GM12875 (cell line): ENCODE measurements around the gene CLDND2.

Source experiments
- H3K4me3 ChIP-seq: one replicate; pipeline ENCODE4 v1.5.1; 2011; ENCODE audit warnings: low read depth, low read length, control low read depth
- CTCF ChIP-seq: IDR thresholded peaks from 2 replicates; pipeline ENCODE4 v1.5.1; 2011; ENCODE audit warnings: low read depth, mild to moderate bottlenecking, control low read depth, inconsistent platforms, low read length, moderate library complexity, borderline replicate concordance; ENCODE audit not compliant: insufficient read depth

Gene CLDND2

GRCh38 chr19:51367565-51368365, 1.0 kb downstream of the CLDND2 start:
- no peak for TF ChIP-seq CTCF
- peak overlapping the region; percentile 73 for H3K4me3 ChIP-seq

GRCh38 chr19:51367255-51367564, 1.6 kb downstream of the CLDND2 start:
- peak overlapping the region; percentile 73 for H3K4me3 ChIP-seq
- no peak for TF ChIP-seq CTCF

- TF ChIP-seq CTCF = no peak
- H3K4me3 ChIP-seq = peak overlapping the region; percentile 73
Measured at GRCh38 chr19:51366389-51367254, 2.2 kb downstream of the CLDND2 start.

- peak within 1 kb of the TSS; percentile 73 for H3K4me3 ChIP-seq
- no peak for TF ChIP-seq CTCF
Measured at GRCh38 chr19:51365965-51366388, 2.8 kb downstream of the CLDND2 start, which contains the start of gene ETFB. TSS of gene ETFB (minus strand) at chr19:51366388. CDS start at chr19:51366326, 62 bp downstream.

GRCh38 chr19:51365211-51365964, 3.4 kb downstream of the CLDND2 start:
- peak overlapping the region; percentile 73 for H3K4me3 ChIP-seq
- TF ChIP-seq CTCF = no peak

- H3K4me3 ChIP-seq = no peak overlapping the region
- TF ChIP-seq CTCF = no peak
Measured at GRCh38 chr19:51364200-51365106, 4.3 kb downstream of the CLDND2 start.
